OCI-LY7 (cell line): ENCODE data around the gene LCN12. TPM values are rescaled to one million over a fixed set of nuclear protein-coding genes. Genes with fewer than 3 reads are reported as not detected.

Experiments
- BruUV-seq: library from RNA; stranded (reverse); fragments of 400-500 nt; replicated peaks from 2 replicates; lab custom pipeline; 2021; lab: Mats Ljungman, UMichigan
- CTCF ChIA-PET: fragments of 300-600 bp; sonication (Branson Sonifier 250); formaldehyde crosslinking; loops from one replicate; lab custom pipeline; 2022; ENCODE audit warnings: antibody characterized with exemption; ENCODE audit not compliant: unreplicated experiment; lab: Charles Lee
- POLR2A ChIA-PET: fragments of 300-600 bp; sonication (Branson Sonifier 250); formaldehyde crosslinking; loops from one replicate; lab custom pipeline; 2022; ENCODE audit warnings: antibody characterized with exemption; lab: Charles Lee
- DNase-seq: peaks from one replicate; pipeline ENCODE4 v3.0.0-alpha.2; 2015; ENCODE audit warnings: low spot score
- H2AFZ ChIP-seq: fragments of 200-600 bp; sonication (generic), shearing (Covaris generic); 2 replicates; pipeline ENCODE4 v1.6.1; 2014; ENCODE audit warnings: mild to moderate bottlenecking, antibody characterized with exemption, low read length, moderate library complexity
- H3K27ac ChIP-seq: fragments of 200-600 bp; sonication (generic); 2 replicates; pipeline ENCODE4 v1.5.1; 2014; ENCODE audit warnings: mixed run types, low read depth, mild to moderate bottlenecking, moderate library complexity, low read length, inconsistent platforms; ENCODE audit not compliant: poor library complexity, severe bottlenecking
- H3K36me3 ChIP-seq: fragments of 200-600 bp; sonication (generic); 2 replicates; pipeline ENCODE4 v1.6.1; 2014; ENCODE audit warnings: mild to moderate bottlenecking, antibody characterized with exemption, low read length, moderate library complexity, mixed read lengths; ENCODE audit not compliant: insufficient read depth
- H3K4me1 ChIP-seq: fragments of 200-600 bp; sonication (generic); 2 replicates; pipeline ENCODE4 v1.5.1; 2014; ENCODE audit warnings: mild to moderate bottlenecking, low read length; ENCODE audit not compliant: insufficient read depth, poor library complexity, severe bottlenecking
- H3K4me2 ChIP-seq: fragments of 200-600 bp; sonication (generic); 2 replicates; pipeline ENCODE4 v1.6.1; 2014; ENCODE audit warnings: mild to moderate bottlenecking, low read length
- H3K4me3 ChIP-seq: fragments of 200-600 bp; sonication (generic); 2 replicates; pipeline ENCODE4 v1.5.1; 2014; ENCODE audit warnings: mild to moderate bottlenecking, low read depth, low read length; ENCODE audit not compliant: poor library complexity, severe bottlenecking
- H3K79me2 ChIP-seq: fragments of 200-600 bp; sonication (generic); 2 replicates; pipeline ENCODE4 v1.6.1; 2016; ENCODE audit warnings: low read depth, mild to moderate bottlenecking, low read length, moderate library complexity, mixed read lengths; ENCODE audit not compliant: insufficient read depth
- H3K9me2 ChIP-seq: fragments of 200-600 bp; sonication (generic); 2 replicates; pipeline ENCODE4 v1.6.1; 2016; ENCODE audit warnings: mild to moderate bottlenecking, low read length, mixed read lengths; ENCODE audit not compliant: insufficient read depth
- H3K9me3 ChIP-seq: fragments of 200-600 bp; sonication (generic); 2 replicates; pipeline ENCODE4 v1.6.1; 2014; ENCODE audit warnings: mild to moderate bottlenecking, mixed run types, low read length, mixed read lengths
- H4K20me1 ChIP-seq: fragments of 200-600 bp; sonication (generic); 2 replicates; pipeline ENCODE4 v1.6.1; 2014; ENCODE audit warnings: mild to moderate bottlenecking, antibody characterized with exemption, low read length, moderate library complexity, mixed read lengths; ENCODE audit not compliant: insufficient read depth
- EZH2phosphoT487 ChIP-seq: fragments of 200-600 bp; sonication (generic); IDR thresholded peaks from 2 replicates; pipeline ENCODE4 v1.6.1; 2018; ENCODE audit warnings: low read depth, borderline replicate concordance, mild to moderate bottlenecking, mixed run types, antibody characterized with exemption, low read length, moderate library complexity, mixed read lengths
- intact Hi-C: fragments of 100-400 bp; cut with micrococcal nuclease; formaldehyde crosslinking; loops from one replicate; pipeline ENCODE4 v1.10.0; 2022; ENCODE audit not compliant: unreplicated experiment
- total RNA-seq, 2 experiments: library from RNA; depleted of rRNA in 1 of 2; stranded (reverse); fragments of >200 nt in 1 of 2; shearing (Covaris generic) in 1 of 2; gene quantifications; 2 replicates each; pipeline ENCODE4 v1.2.3, GENCODE V29; 2014 to 2022
- TF ChIP-seq, protein P1 (sequence below): fragments of 200-600 bp; sonication (generic); conservative IDR thresholded peaks from 2 replicates; pipeline ENCODE4 v1.5.1; 2014; ENCODE audit warnings: mild to moderate bottlenecking, antibody characterized with exemption, low read length, moderate library complexity, mixed read lengths

The LCN12 gene
- total RNA-seq, 2 experiments from 2014 or later = 0.95 to 3.7 TPM

GRCh38 chr9:136994180-136994887 is 42.3 kb downstream of the LCN12 start:
- BruUV-seq = no TSS peak
- CTCF ChIA-PET = interaction anchor here (0.6 kb wide), 1 partner anchor 688 kb away, joined by 11 read pairs; no protein-coding TSS in a partner anchor

DNA sequence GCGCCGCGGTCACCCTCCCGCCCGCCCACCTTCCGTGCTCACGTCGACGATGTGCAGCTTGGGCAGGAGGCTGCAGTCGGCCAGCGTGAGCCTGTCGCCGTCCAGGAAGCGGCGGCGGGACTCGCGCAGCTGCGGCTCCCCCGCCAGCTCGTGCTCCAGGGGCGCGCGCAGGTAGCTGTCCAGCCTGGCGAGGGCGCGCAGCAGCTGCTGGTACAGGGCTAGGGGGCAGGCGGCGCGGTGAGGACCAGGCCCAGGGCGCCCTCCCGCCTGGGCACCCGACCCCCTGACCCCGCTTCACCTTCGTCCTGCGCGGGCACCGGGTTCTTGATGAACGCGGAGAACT is 42.8 kb downstream of the LCN12 start:
- no peaks in the 10 kb centered on the region for H4K20me1 ChIP-seq
- 0 out of 2 replicates have a peak, but pooled peaks cover 3% of the 10 kb centered on the region for H3K36me3 ChIP-seq
- intact Hi-C loops = no loop called here
- no TSS peak for BruUV-seq
- no peak overlapping the region for H3K4me2 ChIP-seq
- TF ChIP-seq, protein P1, sequence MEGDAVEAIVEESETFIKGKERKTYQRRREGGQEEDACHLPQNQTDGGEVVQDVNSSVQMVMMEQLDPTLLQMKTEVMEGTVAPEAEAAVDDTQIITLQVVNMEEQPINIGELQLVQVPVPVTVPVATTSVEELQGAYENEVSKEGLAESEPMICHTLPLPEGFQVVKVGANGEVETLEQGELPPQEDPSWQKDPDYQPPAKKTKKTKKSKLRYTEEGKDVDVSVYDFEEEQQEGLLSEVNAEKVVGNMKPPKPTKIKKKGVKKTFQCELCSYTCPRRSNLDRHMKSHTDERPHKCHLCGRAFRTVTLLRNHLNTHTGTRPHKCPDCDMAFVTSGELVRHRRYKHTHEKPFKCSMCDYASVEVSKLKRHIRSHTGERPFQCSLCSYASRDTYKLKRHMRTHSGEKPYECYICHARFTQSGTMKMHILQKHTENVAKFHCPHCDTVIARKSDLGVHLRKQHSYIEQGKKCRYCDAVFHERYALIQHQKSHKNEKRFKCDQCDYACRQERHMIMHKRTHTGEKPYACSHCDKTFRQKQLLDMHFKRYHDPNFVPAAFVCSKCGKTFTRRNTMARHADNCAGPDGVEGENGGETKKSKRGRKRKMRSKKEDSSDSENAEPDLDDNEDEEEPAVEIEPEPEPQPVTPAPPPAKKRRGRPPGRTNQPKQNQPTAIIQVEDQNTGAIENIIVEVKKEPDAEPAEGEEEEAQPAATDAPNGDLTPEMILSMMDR = no peak
- no peak for TF ChIP-seq EZH2phosphoT487
- H3K79me2 ChIP-seq = no peaks in the 10 kb centered on the region; the same call in 1 of the 2 replicates
- POLR2A ChIA-PET = no interaction called here
- CTCF ChIA-PET = interaction anchor here (0.6 kb wide), 1 partner anchor 687 kb away, joined by 11 read pairs; no protein-coding TSS in a partner anchor
- H3K27ac ChIP-seq = no peak overlapping the region
- H3K4me3 ChIP-seq = no peak overlapping the region
- H3K9me2 ChIP-seq = no peaks in the 10 kb centered on the region
- no peak for DNase-seq
- peaks cover 45% of the 10 kb centered on the region for H3K4me1 ChIP-seq
- H3K9me3 ChIP-seq = no peaks in the 10 kb centered on the region
- H2AFZ ChIP-seq = no peak overlapping the region

More at GRCh38 chr9:136994180-136994887, 42.3 kb downstream of the LCN12 start:
- Histone ChIP-seq H3K36me3 (0 out of 2 replicates have a peak, but pooled peaks cover 3% of the 10 kb centered on the region), H3K9me3 (no peaks in the 10 kb centered on the region), H3K4me1 (peaks cover 41% of the 10 kb centered on the region), H4K20me1 (no peaks in the 10 kb centered on the region), H3K4me2 (peak overlapping the region; percentile 94; the same call in 1 of the 2 replicates), H3K9me2 (no peaks in the 10 kb centered on the region), H3K79me2 (no peaks in the 10 kb centered on the region; the same call in 1 of the 2 replicates), H3K27ac (no peak overlapping the region), H3K4me3 (no peak overlapping the region), H2AFZ (no peak overlapping the region)
- intact Hi-C loops = no loop called here
- TF ChIP-seq, protein P1 = no peak
- no peak for TF ChIP-seq EZH2phosphoT487
- no peak for DNase-seq
- POLR2A ChIA-PET = no interaction called here

- H2AFZ ChIP-seq = no peak overlapping the region
- CTCF ChIA-PET = interaction anchor here (0.6 kb wide), 1 partner anchor 687 kb away, joined by 11 read pairs; no protein-coding TSS in a partner anchor
- intact Hi-C loops = no loop called here
- peaks cover 51% of the 10 kb centered on the region for H3K4me1 ChIP-seq
- H3K4me3 ChIP-seq = no peak overlapping the region
- no peaks in the 10 kb centered on the region for H3K9me2 ChIP-seq
- BruUV-seq = no TSS peak
- TF ChIP-seq, protein P1 = no peak
- no peak for TF ChIP-seq EZH2phosphoT487
- 0 out of 2 replicates have a peak, but pooled peaks cover 3% of the 10 kb centered on the region for H3K36me3 ChIP-seq
- no peaks in the 10 kb centered on the region for H4K20me1 ChIP-seq
- H3K9me3 ChIP-seq = no peaks in the 10 kb centered on the region
- POLR2A ChIA-PET = no interaction called here
- no peak for DNase-seq
- H3K4me2 ChIP-seq = no peak overlapping the region
- H3K27ac ChIP-seq = no peak overlapping the region
- H3K79me2 ChIP-seq = no peaks in the 10 kb centered on the region; the same call in 1 of the 2 replicates
These were observed 43.3 kb downstream of the LCN12 start for GRCh38 chr9:136995362-136995761.
